Neural cell (in vitro differentiated cells): ENCODE results near the gene TFCP2.

Experiments used
- CTCF ChIP-seq: fragments of 450-650 bp; IDR thresholded peaks from 2 replicates; pipeline ENCODE4 v1.5.1; 2014; ENCODE audit warnings: antibody characterized with exemption, mild to moderate bottlenecking, moderate library complexity; ENCODE audit not compliant: poor library complexity, severe bottlenecking
- RAD21 ChIP-seq: fragments of 450-650 bp; conservative IDR thresholded peaks from 2 replicates; pipeline ENCODE4 v1.6.1; 2014; ENCODE audit warnings: antibody characterized with exemption, mild to moderate bottlenecking, moderate library complexity
- TAF1 ChIP-seq: IDR thresholded peaks from 2 replicates; pipeline ENCODE4 v1.6.1; 2012; ENCODE audit warnings: low read depth

GRCh38 chr12:51090705-51091229 lies 82.2 kb downstream of the TFCP2 start:
- TF ChIP-seq CTCF (no peak), RAD21 (no peak), TAF1 (no peak)
